Measurements from ENCODE around the gene PEPD. TPM values are rescaled to one million over a fixed set of nuclear protein-coding genes. Genes with fewer than 3 reads are reported as not detected.
A peak's percentile ranks its signal among the peaks of the same experiment; 100 is the strongest.

The PEPD gene
- total and polyA plus RNA-seq, 4 donors: 37.3 to 211 (median 117) TPM

DNA sequence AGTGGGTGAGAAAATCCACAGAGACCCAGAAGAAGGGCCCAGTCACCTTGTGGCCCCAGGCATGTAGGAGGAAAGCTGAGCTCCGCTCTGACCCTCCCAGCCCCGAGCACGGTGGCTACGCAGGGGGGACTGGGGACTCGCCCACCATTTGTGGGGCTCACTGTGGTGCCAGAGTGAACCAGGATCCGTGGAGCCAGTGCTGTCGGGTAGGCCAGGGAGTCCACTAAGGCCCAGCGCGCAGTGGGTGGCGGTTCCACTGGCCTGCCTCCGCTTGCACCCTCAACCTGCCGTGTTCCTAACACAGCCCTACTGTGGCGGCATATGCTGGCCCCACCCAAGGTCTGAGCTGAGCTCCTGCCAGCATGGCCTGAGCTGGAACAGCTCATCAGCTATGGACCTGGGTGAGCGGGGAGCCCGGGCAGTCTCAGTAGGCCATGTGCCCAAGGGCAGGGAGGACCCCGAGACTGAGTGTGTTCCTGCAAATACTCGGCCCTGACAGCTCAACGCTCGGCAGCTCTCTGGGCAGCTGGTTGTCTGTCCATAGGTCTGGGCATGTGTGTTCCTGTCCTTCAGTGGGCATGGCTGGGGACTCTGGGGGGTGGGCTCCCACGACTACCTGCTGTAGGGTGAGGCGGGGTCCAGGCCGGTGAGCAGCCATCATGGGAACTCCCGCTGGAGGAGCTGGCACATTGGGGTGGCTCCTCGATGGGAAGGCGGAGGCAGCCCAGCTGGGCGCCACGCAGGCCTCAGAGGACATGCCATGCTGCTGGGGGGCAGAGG is 111.5 kb downstream of the PEPD start:
- Histone ChIP-seq H3K27me3 (ENCODE audit: control insufficient read depth in 4 of 4, insufficient read depth in 4 of 4, low read length in 3 of 4) (no peaks in the 10 kb centered on the region), H3K9ac (ENCODE audit: low read depth in 1 of 2, low read length in 2 of 2) (no peak overlapping the region), H3K9me3 (ENCODE audit: control insufficient read depth in 4 of 4, low read length in 3 of 4) (no peaks in the 10 kb centered on the region), H3K4me3 (ENCODE audit: low read depth in 1 of 3, low read length in 3 of 3) (no peak overlapping the region), H3K27ac (ENCODE audit: low read depth in 1 of 2, low read length in 2 of 2) (peak overlapping the region; percentile 28 to 38), H3K36me3 (ENCODE audit: control insufficient read depth in 4 of 4, insufficient read depth in 3 of 4, low read depth in 1 of 4, low read length in 3 of 4) (peaks cover 0 to 4% (median 0%) of the 10 kb centered on the region in 4 donors), H3K4me1 (ENCODE audit: control insufficient read depth in 4 of 4, insufficient read depth in 4 of 4, low read length in 3 of 4) (peaks cover 7 to 41% (median 25%) of the 10 kb centered on the region in 4 donors)
- 92% methylated on average over 27 of the region's 27 CpGs for WGBS
- no peak for DNase-seq (ENCODE audit: low spot score)
- no peak for TF ChIP-seq FOXA1 (IDR thresholded peaks at IDR 0.05)
- TF ChIP-seq, protein P1, sequence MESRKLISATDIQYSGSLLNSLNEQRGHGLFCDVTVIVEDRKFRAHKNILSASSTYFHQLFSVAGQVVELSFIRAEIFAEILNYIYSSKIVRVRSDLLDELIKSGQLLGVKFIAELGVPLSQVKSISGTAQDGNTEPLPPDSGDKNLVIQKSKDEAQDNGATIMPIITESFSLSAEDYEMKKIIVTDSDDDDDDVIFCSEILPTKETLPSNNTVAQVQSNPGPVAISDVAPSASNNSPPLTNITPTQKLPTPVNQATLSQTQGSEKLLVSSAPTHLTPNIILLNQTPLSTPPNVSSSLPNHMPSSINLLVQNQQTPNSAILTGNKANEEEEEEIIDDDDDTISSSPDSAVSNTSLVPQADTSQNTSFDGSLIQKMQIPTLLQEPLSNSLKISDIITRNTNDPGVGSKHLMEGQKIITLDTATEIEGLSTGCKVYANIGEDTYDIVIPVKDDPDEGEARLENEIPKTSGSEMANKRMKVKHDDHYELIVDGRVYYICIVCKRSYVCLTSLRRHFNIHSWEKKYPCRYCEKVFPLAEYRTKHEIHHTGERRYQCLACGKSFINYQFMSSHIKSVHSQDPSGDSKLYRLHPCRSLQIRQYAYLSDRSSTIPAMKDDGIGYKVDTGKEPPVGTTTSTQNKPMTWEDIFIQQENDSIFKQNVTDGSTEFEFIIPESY (IDR thresholded peaks at IDR 0.05): no peak
- no peak for TF ChIP-seq GABPA (IDR thresholded peaks at IDR 0.05 in 1 of 2, conservative IDR thresholded peaks at IDR 0.05 in 1 of 2)
- TF ChIP-seq HNF4G (IDR thresholded peaks at IDR 0.05): no peak
- no peak for TF ChIP-seq YY1 (IDR thresholded peaks at IDR 0.05)
- TF ChIP-seq, protein P2, sequence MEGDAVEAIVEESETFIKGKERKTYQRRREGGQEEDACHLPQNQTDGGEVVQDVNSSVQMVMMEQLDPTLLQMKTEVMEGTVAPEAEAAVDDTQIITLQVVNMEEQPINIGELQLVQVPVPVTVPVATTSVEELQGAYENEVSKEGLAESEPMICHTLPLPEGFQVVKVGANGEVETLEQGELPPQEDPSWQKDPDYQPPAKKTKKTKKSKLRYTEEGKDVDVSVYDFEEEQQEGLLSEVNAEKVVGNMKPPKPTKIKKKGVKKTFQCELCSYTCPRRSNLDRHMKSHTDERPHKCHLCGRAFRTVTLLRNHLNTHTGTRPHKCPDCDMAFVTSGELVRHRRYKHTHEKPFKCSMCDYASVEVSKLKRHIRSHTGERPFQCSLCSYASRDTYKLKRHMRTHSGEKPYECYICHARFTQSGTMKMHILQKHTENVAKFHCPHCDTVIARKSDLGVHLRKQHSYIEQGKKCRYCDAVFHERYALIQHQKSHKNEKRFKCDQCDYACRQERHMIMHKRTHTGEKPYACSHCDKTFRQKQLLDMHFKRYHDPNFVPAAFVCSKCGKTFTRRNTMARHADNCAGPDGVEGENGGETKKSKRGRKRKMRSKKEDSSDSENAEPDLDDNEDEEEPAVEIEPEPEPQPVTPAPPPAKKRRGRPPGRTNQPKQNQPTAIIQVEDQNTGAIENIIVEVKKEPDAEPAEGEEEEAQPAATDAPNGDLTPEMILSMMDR (IDR thresholded peaks at IDR 0.05; ENCODE audit: low read depth, low read length, missing input control): no peak
- no peak for TF ChIP-seq EGR1 (IDR thresholded peaks at IDR 0.05; ENCODE audit: low read depth in 2 of 2)
- TF ChIP-seq HNF4A (conservative IDR thresholded peaks at IDR 0.05): no peak
- TF ChIP-seq, protein P3, sequence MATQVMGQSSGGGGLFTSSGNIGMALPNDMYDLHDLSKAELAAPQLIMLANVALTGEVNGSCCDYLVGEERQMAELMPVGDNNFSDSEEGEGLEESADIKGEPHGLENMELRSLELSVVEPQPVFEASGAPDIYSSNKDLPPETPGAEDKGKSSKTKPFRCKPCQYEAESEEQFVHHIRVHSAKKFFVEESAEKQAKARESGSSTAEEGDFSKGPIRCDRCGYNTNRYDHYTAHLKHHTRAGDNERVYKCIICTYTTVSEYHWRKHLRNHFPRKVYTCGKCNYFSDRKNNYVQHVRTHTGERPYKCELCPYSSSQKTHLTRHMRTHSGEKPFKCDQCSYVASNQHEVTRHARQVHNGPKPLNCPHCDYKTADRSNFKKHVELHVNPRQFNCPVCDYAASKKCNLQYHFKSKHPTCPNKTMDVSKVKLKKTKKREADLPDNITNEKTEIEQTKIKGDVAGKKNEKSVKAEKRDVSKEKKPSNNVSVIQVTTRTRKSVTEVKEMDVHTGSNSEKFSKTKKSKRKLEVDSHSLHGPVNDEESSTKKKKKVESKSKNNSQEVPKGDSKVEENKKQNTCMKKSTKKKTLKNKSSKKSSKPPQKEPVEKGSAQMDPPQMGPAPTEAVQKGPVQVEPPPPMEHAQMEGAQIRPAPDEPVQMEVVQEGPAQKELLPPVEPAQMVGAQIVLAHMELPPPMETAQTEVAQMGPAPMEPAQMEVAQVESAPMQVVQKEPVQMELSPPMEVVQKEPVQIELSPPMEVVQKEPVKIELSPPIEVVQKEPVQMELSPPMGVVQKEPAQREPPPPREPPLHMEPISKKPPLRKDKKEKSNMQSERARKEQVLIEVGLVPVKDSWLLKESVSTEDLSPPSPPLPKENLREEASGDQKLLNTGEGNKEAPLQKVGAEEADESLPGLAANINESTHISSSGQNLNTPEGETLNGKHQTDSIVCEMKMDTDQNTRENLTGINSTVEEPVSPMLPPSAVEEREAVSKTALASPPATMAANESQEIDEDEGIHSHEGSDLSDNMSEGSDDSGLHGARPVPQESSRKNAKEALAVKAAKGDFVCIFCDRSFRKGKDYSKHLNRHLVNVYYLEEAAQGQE (IDR thresholded peaks at IDR 0.05): no peak
- no peak for TF ChIP-seq FOXA2 (IDR thresholded peaks at IDR 0.05)
- TF ChIP-seq NR2F2 (IDR thresholded peaks at IDR 0.05): no peak

DNA sequence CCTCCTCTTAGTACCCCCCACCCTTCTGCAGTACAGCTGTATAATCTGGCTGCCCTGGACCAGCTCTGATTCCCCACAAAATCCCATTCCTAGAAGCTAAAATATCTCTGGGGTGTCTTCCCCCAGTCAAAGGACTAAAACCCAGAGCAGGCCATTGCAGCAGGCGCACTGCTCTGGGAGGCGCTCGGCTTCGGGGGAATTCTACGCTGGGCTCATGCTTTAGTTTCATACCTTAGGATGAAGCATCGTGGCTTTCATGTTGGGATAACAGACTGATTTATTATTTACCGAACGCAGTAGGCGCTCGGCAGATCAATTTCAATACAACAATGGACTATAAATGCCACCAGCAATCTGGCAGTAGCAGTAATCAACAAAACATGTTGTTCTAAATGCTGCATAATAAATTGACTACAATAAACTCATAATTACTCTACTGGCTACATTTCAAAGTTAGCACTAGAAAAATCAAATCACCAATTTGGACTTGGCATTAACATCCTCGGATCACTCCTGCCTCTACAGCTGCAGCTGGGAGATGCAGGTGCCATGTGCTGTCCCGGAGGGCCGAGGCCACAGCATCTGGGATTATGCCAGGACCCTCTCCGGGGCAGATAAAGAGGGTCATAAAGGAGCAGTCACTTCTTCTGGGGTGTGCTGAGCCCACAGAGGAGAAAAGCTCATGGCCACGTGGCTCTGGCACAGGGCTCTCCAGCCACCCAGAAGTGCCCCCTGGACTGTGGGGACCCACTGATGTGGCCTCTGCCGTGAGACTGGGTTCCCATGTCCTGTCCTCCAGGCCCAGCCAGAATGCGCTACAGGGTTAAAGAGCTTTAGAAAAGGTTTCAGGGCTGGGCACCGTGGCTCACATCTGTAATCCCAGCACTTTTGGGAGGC is 112.8 kb downstream of the PEPD start:
- 76% methylated on average over 18 of the region's 18 CpGs for WGBS
- Histone ChIP-seq H3K27me3 (ENCODE audit: control insufficient read depth in 4 of 4, insufficient read depth in 4 of 4, low read length in 3 of 4) (no peaks in the 10 kb centered on the region), H3K27ac (ENCODE audit: low read depth in 1 of 2, low read length in 2 of 2) (no peak overlapping the region), H3K9me3 (ENCODE audit: control insufficient read depth in 4 of 4, low read length in 3 of 4) (no peaks in the 10 kb centered on the region), H3K36me3 (ENCODE audit: control insufficient read depth in 4 of 4, insufficient read depth in 3 of 4, low read depth in 1 of 4, low read length in 3 of 4) (peaks cover 0 to 4% (median 0%) of the 10 kb centered on the region in 4 donors), H3K4me3 (ENCODE audit: low read depth in 1 of 3, low read length in 3 of 3) (no peak overlapping the region), H3K4me1 (ENCODE audit: control insufficient read depth in 4 of 4, insufficient read depth in 4 of 4, low read length in 3 of 4) (peaks cover 17 to 55% (median 34%) of the 10 kb centered on the region in 4 donors), H3K9ac (ENCODE audit: low read depth in 1 of 2, low read length in 2 of 2) (no peak overlapping the region)
- no peak for DNase-seq (ENCODE audit: low spot score)
- TF ChIP-seq HNF4A (conservative IDR thresholded peaks at IDR 0.05): no peak
- TF ChIP-seq YY1 (IDR thresholded peaks at IDR 0.05): no peak
- TF ChIP-seq RXRA (IDR thresholded peaks at IDR 0.05): no peak
- TF ChIP-seq HNF4G (IDR thresholded peaks at IDR 0.05): no peak
- no peak for TF ChIP-seq RAD21 (IDR thresholded peaks at IDR 0.05)
- no peak for TF ChIP-seq FOXA2 (IDR thresholded peaks at IDR 0.05)
- TF ChIP-seq NR2F2 (IDR thresholded peaks at IDR 0.05): no peak
- TF ChIP-seq, protein P4, sequence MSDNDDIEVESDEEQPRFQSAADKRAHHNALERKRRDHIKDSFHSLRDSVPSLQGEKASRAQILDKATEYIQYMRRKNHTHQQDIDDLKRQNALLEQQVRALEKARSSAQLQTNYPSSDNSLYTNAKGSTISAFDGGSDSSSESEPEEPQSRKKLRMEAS (IDR thresholded peaks at IDR 0.05): no peak
- TF ChIP-seq, protein P3 (IDR thresholded peaks at IDR 0.05): no peak
- TF ChIP-seq JUND (IDR thresholded peaks at IDR 0.05): no peak
- TF ChIP-seq EGR1 (IDR thresholded peaks at IDR 0.05; ENCODE audit: low read depth in 2 of 2): no peak
- TF ChIP-seq, protein P5, sequence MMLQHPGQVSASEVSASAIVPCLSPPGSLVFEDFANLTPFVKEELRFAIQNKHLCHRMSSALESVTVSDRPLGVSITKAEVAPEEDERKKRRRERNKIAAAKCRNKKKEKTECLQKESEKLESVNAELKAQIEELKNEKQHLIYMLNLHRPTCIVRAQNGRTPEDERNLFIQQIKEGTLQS (IDR thresholded peaks at IDR 0.05): no peak

All from liver (tissue), 9 donors.